Measurements from ENCODE around the gene DENND1C.

- no peak for TF ChIP-seq CTCF (IDR thresholded peaks at IDR 0.05)
- TF ChIP-seq EP300 (IDR thresholded peaks at IDR 0.05) = no peak
Measured at GRCh38 chr19:6466526-6467248, 14.9 kb downstream of the DENND1C start.
